HG03571 (cell line): ENCODE results near the gene CEP170.

Experiments used
- ATAC-seq: cut with Tn5 transposase; IDR thresholded peaks from one replicate; pipeline ENCODE4 v1.9.1; 2021; ENCODE audit not compliant: unreplicated experiment

Gene CEP170

DNA sequence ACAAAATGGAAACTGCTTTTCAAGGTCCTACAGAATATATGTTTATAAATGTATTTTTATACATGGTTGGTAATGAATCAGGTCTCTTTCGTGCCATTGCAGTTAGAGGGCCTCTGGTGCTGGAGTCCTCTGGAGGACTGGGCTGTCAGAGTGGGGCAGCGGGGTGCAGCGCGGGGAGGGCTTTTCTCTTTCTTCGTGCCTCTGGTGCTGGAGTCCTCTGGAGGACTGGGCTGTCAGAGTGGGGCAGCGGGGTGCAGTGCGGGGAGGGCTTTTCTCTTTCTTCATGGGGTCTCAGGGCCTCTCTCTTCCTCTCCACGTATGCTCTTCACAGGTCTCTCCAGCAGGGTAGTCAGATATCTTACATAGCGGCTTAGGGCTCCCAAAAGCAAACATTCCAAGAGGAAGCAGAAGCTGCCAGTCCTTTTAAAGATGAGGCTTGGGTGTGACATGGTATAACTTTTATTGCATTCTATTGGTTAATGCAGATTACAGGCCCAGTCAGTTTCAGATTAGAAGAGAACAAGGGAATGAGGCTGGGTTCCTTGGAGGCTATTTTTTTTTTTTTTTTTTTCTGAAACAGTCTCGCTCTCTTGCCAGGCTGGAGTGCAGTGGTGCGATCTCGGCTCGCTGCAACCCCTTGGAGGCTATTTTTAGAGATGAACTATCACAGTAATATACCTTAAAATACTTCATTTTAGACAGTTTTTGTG lies 13.8 kb upstream of the CEP170 start:
- ATAC-seq, result no peak

DNA sequence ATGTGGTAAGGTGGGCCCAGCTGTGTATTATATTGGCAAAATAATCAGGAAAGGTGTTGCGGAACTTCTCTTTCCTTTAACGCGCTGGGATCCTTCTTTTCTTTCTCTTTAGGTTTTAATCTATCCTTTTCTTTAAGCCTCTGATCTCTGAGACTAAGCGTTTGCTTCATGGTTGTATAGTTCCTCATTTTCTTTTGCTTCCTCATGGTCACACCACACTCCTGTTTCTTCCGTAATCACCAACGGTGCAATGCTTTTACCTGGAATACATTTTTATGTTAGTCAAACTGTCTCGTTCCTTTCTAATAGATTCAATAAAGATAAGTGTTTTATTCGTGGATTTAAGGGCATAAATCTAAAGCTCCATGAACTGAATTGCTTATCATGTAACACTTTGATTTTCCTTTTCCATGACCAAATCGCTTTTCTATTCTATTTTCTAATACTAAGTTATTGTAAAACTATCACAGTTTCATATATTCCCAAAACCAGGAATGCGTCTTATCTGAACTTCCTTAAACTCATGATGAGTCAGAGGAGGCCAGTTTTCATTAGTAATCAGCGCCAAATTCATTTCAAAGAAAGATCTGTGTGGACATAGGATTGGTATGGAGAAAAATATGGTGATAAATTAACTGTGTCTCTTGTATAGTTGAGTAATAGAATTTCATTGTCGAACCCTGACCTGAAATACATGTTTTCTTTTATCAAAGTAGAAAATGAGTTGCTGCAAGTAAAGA lies 13.0 kb upstream of the CEP170 start:
- ATAC-seq, result no peak

DNA sequence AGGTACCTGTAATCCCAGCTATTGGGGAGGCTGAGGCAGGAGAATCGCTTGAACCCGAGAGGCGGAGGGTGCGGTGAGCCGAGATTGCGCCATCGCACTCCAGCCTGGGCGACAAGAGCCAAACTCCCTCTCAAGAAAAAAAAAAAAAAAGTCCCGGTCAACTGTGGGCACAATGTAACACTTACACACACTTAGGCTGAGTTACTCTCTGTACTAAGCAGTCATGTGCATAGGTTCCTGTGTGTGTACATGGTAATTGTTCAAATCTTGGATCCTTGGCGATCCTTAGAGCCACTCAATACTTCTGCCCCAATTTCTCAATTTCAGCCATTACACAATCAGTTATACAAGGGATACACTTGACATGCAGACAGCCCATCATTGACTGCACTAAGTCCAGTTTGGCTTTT lies 12.4 kb upstream of the CEP170 start:
- ATAC-seq, result no peak

- ATAC-seq, result no peak
These were observed 11.2 kb upstream of the CEP170 start for GRCh38 chr1:243266231-243266630.

DNA sequence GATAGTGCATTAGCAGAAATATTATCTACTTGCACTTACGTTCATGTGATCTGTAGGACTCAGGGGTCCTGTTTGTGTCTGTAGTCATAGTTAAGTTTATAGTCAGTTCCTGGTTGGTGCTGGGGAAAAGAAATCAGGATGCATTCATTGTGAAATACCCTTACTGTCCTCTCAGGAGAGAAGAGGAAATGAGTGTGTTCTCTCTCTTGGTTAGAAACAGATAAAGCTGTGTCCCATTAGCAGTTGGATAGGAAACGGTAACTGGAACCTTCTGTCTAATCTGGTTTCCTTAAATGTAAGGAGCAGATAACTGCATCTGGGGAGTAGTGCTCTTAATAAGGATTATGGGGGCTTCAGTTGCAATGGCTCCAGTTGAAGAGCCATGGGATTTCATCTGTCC lies 9.6 kb upstream of the CEP170 start:
- ATAC-seq, result no peak

DNA sequence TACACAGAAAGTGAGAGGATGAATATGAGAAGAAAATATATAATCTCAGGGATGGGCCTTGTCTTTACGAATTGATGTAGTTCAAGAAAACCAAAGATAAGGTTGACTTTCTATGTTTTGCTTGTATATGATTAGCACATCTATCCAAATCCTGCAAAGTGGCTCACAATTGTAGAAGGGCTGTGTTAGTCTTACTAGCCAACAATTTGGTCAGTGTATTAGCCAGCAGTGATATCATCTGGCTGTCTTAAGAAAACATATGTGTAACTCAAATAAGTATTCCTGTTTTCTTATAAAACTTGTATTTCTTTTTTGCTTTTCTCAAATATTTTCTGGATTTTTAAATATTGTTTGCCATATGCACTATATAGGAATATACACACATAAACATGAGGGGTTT lies 6.3 kb upstream of the CEP170 start:
- ATAC-seq, result no peak

DNA sequence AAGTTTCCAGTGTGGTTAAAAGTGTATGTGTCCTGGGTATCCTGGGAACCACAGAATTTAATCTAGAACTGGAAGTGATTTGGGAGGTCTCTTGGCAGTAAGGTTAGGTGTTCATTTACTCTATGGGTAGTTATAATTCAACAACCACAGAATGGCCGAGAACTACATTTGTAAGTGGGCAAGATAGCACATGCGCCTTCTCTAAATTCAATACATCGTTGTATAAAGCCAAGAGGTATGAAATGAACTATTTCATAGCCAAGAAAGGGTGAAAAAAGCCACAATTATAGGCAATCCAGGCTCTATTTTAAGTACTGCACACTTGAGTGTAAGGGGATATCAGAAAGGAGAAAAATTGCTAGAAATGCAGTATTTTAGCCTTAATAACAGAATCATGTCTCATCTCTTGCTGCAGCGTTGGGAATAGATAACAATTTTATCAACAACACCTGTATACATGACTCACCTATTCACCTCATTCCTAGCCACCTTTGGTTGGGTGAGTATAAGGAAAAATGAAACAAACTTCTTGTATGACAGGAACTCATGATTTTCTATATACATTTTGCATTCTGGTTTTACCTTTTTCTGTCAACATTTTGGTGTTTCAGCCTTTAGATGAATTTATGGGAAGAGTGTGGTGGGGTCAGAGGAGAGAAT lies 5.3 kb upstream of the CEP170 start:
- no peak for ATAC-seq

DNA sequence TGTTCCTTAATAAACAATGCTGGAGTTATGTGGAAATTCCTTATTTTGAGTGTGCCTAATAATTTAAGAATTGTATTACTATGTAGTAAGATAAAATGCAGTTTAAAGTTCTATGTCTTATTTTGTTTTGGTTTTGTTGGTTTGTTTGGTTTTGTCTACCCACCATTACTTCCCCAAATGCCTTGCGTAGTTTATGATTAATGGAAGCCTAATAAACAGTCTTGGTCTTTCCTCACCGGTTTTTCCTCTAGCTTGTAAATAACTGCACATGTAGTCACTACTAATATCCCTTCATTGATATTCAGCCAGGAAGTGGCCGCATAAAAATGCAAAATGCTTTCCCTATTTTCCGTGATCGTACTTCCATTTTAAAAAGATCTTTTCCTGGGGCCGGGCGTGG lies 3.6 kb upstream of the CEP170 start:
- ATAC-seq, result no peak

DNA sequence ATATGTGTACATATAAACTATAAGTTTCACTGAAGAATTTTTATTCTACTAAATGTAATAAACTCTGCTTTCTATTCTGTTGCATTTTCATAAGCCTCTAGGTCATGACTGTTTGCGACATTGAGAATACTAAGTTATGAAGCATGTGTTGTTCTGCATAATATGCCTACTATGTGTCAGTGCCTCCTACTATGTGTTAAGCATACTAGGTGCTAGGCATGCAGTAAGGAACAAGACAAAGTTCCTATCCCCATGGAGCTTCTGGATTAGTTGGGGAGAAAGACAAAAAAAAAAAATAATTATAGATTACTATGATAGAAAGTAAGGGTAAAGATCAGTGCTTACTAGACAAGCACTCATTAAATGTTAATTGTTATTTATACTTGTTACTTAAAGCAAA lies 2.1 kb upstream of the CEP170 start:
- ATAC-seq, result no peak

GRCh38 chr1:243256590-243256989 lies 1.5 kb upstream of the CEP170 start:
- no peak for ATAC-seq

DNA sequence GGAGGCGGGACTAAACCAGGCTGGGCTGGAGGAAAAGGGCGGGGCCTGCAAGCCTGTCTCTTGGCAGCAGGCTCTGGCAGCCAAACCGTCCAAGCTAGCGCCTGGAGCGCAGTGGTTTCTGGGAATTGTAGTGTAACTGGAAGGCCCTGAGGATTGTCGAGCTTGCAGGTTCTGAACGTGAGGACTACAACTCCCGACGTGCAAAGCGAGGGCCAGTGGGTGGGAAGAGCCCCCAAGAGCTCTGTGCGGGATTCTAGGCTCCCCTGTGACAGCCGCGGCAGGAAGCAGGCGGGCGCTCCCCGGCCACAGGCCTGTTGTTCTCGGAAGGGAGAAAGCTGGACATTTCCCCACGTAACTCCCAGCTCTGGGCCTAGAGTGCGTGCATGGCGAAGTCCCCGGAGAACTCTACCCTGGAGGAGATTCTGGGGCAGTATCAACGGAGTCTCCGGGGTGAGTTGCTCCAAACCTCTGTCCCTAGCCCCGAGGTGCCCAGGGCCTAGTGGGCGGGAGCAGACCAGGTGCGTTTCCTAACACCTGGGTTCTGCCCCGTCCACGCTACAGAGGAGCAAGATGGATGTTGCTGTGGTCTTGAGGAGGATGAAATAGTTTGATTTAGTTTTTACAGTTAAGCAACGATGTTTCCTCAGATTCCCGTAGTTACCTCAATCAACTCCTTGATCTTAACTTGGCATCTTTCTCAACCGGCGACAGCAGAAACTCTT lies 871 bp upstream of the CEP170 start, which contains the start of gene SDCCAG8:
Gene SDCCAG8 (plus strand): TSS at position 251 of the 722 bp plus-strand sequence. CDS start 133 bp downstream, at position 384.
- peak; percentile 71 for ATAC-seq

GRCh38 chr1:243254233-243254926 lies 701 bp downstream of the CEP170 start:
- peak; percentile 28 for ATAC-seq

- no peak for ATAC-seq
These were observed 1.2 kb downstream of the CEP170 start for GRCh38 chr1:243253926-243254232.

DNA sequence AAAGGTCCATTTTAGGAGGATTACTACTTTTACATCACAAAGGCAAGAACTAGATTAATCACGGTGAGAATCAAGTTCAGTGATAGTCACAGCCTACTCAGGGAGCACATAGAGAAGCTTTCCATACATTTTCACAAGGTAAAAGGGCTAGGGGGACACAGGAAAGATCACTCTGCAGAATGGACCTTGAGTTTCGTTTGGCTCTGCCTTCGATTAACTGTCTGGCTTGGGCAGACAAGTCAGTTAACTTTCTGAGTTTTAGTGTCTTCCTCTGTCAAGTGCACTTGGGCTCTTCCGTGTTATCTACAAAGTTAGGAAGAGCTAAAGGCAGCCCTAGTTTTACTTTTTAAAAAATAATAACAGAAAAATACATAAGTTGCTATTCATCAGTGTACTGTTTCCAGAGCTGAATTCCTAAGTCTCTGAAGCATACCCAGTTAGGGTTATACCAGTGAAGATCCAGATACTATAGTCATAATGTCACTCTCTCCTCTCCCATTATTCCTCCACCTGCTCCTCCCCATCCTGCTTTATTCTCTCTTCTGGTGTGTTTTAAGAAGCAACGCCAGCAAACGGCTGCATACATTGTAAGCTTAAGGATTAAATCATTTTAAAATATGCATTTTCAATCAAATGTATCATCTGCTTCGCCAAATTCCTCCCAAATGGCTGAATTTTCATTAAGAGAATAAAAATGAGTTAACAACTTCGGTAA lies 1.7 kb downstream of the CEP170 start:
- no peak for ATAC-seq

- ATAC-seq, result no peak
These were observed 3.5 kb downstream of the CEP170 start for GRCh38 chr1:243251539-243251938.

DNA sequence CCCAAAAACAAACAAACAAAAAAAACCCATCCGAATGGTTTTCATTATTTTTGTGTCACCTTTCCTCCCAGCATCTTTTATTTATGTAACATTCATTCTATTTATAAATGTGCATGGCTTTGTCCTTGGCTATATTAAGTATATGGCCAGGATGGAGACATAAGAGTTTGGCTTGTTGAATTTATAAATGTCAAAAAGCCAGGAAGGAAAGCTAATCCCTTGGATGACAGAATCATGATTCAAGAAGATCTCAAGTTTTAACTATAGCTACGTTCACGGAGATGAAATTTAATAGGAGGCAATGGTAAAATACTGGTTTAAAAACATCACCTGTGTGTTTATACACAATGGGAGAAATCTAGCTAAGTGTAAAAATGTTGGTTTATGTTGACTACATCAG lies 5.0 kb downstream of the CEP170 start:
- ATAC-seq, result no peak

DNA sequence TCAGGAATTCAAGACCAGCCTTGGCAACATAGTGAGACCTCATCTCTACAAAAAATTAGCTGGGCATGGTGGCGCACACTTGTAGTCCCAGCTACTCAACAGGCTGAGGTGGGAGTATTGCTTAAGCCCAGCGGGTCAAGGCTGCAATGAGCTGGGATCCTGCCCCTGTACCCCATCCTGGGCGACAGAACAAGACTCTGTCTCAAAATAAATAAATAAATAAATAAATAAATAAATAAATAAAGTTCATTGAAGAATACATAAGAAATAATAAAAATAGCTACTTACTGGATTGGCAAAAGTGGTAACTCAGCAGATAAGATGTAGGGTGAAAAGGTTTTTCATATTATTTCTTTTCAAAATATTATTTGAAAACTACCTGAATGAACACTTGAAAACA lies 5.9 kb downstream of the CEP170 start:
- ATAC-seq, result no peak

- ATAC-seq, result no peak
These were observed 7.2 kb downstream of the CEP170 start for GRCh38 chr1:243247901-243248300.

DNA sequence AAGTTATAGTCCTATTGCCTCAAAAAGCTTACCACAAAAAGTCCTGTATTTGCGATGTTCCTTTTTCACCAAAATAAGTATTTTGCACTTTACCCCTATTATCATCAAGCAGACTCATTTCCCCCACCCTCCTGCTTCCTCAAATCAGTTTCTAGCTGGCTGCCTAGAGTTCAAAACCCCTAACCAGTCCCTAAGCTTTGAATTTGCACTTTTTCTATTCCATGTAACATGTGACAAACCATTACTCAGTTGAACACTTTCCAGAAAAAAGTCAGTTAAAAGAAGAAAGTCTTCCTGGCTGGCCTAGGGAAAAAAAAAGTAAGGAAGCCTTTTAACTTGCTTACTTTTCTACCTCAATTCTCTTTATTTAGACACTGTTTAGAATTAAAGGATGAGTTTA lies 8.2 kb downstream of the CEP170 start:
- no peak for ATAC-seq

DNA sequence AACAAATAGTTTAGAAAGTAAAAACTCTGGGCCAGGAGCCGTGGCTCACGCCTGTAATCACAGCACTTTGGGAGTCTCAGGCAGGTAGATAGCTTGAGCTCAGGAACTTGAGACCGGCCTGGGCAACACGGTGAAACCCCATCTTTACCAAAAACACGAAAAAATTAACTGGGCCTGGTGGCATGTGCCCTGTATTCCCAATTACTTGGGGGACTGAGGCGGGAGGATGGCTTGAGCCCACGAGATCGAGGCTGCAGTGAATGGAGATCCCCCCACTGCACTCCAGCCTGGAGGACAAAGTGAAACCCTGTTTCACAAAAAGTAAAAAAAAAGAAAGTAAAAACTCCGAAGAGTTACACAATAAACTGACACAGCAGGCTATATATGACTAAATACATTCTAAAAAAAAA lies 10.6 kb downstream of the CEP170 start:
- no peak for ATAC-seq
